Smooth muscle cell (in vitro differentiated cells): Measurements from ENCODE around the gene ADCYAP1. TPM values are rescaled to one million over a fixed set of nuclear protein-coding genes. Genes with fewer than 3 reads are reported as not detected.

Experiments used
- DNase-seq: peaks from one replicate; lab custom pipeline; 2025; ENCODE audit not compliant: unreplicated experiment; lab: John Stamatoyannopoulos, UW
- H2AFZ ChIP-seq: fragments of 200-600 bp; sonication (generic); 2 replicates; pipeline ENCODE4 v1.6.0; 2016; ENCODE audit warnings: antibody characterized with exemption, low read depth, mild to moderate bottlenecking
- H3F3A ChIP-seq: fragments of 200-600 bp; sonication (generic); 2 replicates; pipeline ENCODE4 v1.6.0; 2017; ENCODE audit warnings: antibody characterized with exemption, low read depth
- H3K27ac ChIP-seq: fragments of 200-600 bp; sonication (generic); 2 replicates; pipeline ENCODE4 v1.5.1; 2016; ENCODE audit warnings: low read depth, mild to moderate bottlenecking
- H3K27me3 ChIP-seq: fragments of 200-600 bp; sonication (generic); 2 replicates; pipeline ENCODE4 v1.6.1; 2016; ENCODE audit warnings: low read depth, mild to moderate bottlenecking
- H3K36me3 ChIP-seq: fragments of 200-600 bp; sonication (generic); 2 replicates; pipeline ENCODE4 v1.5.1; 2016; ENCODE audit warnings: low read depth
- H3K4me1 ChIP-seq: fragments of 200-600 bp; sonication (generic); 2 replicates; pipeline ENCODE4 v1.5.1; 2016; ENCODE audit warnings: low read depth
- H3K4me2 ChIP-seq: fragments of 200-600 bp; sonication (generic); 2 replicates; pipeline ENCODE4 v1.6.0; 2016; ENCODE audit warnings: mild to moderate bottlenecking
- H3K4me3 ChIP-seq: fragments of 200-600 bp; sonication (generic); 2 replicates; pipeline ENCODE4 v1.5.1; 2016; ENCODE audit warnings: mild to moderate bottlenecking
- H3K79me2 ChIP-seq: fragments of 200-600 bp; sonication (generic); 2 replicates; pipeline ENCODE4 v1.6.0; 2016; ENCODE audit warnings: low read depth, mild to moderate bottlenecking
- H3K9ac ChIP-seq: fragments of 200-600 bp; sonication (generic); 2 replicates; pipeline ENCODE4 v1.6.0; 2016; ENCODE audit warnings: low read depth
- H3K9me3 ChIP-seq: fragments of 200-600 bp; sonication (generic); replicated peaks from 2 replicates; pipeline ENCODE4 v1.5.1; 2016; ENCODE audit warnings: low read depth
- H4K20me1 ChIP-seq: fragments of 200-600 bp; sonication (generic); 2 replicates; pipeline ENCODE4 v1.6.0; 2016; ENCODE audit warnings: low read depth
- CTCF ChIP-seq: fragments of 200-600 bp; sonication (generic); IDR thresholded peaks from 2 replicates; pipeline ENCODE4 v1.5.1; 2017; ENCODE audit warnings: borderline replicate concordance, mild to moderate bottlenecking, antibody characterized with exemption; ENCODE audit not compliant: insufficient read depth, poor library complexity, severe bottlenecking
- WGBS: methylation state at CpG from one replicate; pipeline ENCODE4 v1.1.7; 2016; ENCODE audit warnings: low lambda C conversion rate; 5-methylcytosine and 5-hydroxymethylcytosine counted together
- polyA plus RNA-seq: library from polyadenylated mRNA; unstranded; fragments of >200 nt; fragmentation: Nextera tagmentation; extraction: Ambion mirVana; gene quantifications from 2 replicates; pipeline ENCODE4 v1.2.1, GENCODE V29; 2016
- total RNA-seq: library from RNA; depleted of rRNA; stranded (reverse); fragments of >200 nt; gene quantifications from 2 replicates; pipeline ENCODE4 v1.2.3, GENCODE V29; 2014

ADCYAP1 gene
- total and polyA plus RNA-seq, 2 experiments from 2014 or later, result not detected

- no peak overlapping the region for H2AFZ ChIP-seq
- no peak for TF ChIP-seq CTCF
- no peaks in the 10 kb centered on the region for H4K20me1 ChIP-seq
- H3K27ac ChIP-seq, result no peak overlapping the region
- no peak for DNase-seq
- 73% methylated on average over 5 of the region's 5 CpGs for WGBS
- peaks cover 90% of the 10 kb centered on the region for H3K27me3 ChIP-seq
- no peaks in the 10 kb centered on the region for H3K79me2 ChIP-seq
- no peak overlapping the region for H3K4me2 ChIP-seq
- no peak overlapping the region for H3K4me3 ChIP-seq
- H3K36me3 ChIP-seq, result no peaks in the 10 kb centered on the region
- no peak overlapping the region for H3K9ac ChIP-seq
- H3K9me3 ChIP-seq, result no peaks in the 10 kb centered on the region
- H3F3A ChIP-seq, result no peaks in the 10 kb centered on the region
- peaks cover 30% of the 10 kb centered on the region for H3K4me1 ChIP-seq
Measured at GRCh38 chr18:910247-910646, 5.6 kb downstream of the ADCYAP1 start.

GRCh38 chr18:911025-911424 is 6.4 kb downstream of the ADCYAP1 start:
- H3K9ac ChIP-seq, result no peak overlapping the region
- H3K36me3 ChIP-seq, result no peaks in the 10 kb centered on the region
- peaks cover 30% of the 10 kb centered on the region for H3K4me1 ChIP-seq
- H3K79me2 ChIP-seq, result no peaks in the 10 kb centered on the region
- H2AFZ ChIP-seq, result no peak overlapping the region
- H3K27me3 ChIP-seq, result peaks cover 86% of the 10 kb centered on the region
- H3K27ac ChIP-seq, result no peak overlapping the region
- DNase-seq, result no peak
- 13% methylated on average over 2 of the region's 2 CpGs for WGBS
- no peak overlapping the region for H3K4me2 ChIP-seq
- TF ChIP-seq CTCF, result no peak
- H3F3A ChIP-seq, result no peaks in the 10 kb centered on the region
- H4K20me1 ChIP-seq, result no peaks in the 10 kb centered on the region
- no peaks in the 10 kb centered on the region for H3K9me3 ChIP-seq
- H3K4me3 ChIP-seq, result no peak overlapping the region

GRCh38 chr18:911486-911885 is 6.8 kb downstream of the ADCYAP1 start:
- TF ChIP-seq CTCF, result no peak
- H2AFZ ChIP-seq, result no peak overlapping the region
- H3F3A ChIP-seq, result no peaks in the 10 kb centered on the region
- H3K9me3 ChIP-seq, result no peaks in the 10 kb centered on the region
- H3K27ac ChIP-seq, result no peak overlapping the region
- no peak overlapping the region for H3K4me2 ChIP-seq
- H3K4me3 ChIP-seq, result no peak overlapping the region
- no peak for DNase-seq
- no peaks in the 10 kb centered on the region for H4K20me1 ChIP-seq
- H3K9ac ChIP-seq, result no peak overlapping the region
- no peaks in the 10 kb centered on the region for H3K36me3 ChIP-seq
- 44% methylated on average over 7 of the region's 7 CpGs for WGBS
- peaks cover 86% of the 10 kb centered on the region for H3K27me3 ChIP-seq
- H3K4me1 ChIP-seq, result peaks cover 26% of the 10 kb centered on the region
- H3K79me2 ChIP-seq, result no peaks in the 10 kb centered on the region

GRCh38 chr18:916562-916961 is 11.9 kb downstream of the ADCYAP1 start:
- H2AFZ ChIP-seq, result no peak overlapping the region
- peaks cover 54% of the 10 kb centered on the region for H3K27me3 ChIP-seq
- H3K79me2 ChIP-seq, result no peaks in the 10 kb centered on the region
- no peaks in the 10 kb centered on the region for H3K36me3 ChIP-seq
- no peak overlapping the region for H3K4me3 ChIP-seq
- no peaks in the 10 kb centered on the region for H3K9me3 ChIP-seq
- 71% methylated on average over 1 of the region's 1 CpG for WGBS
- H3K27ac ChIP-seq, result no peak overlapping the region
- no peak overlapping the region for H3K4me2 ChIP-seq
- TF ChIP-seq CTCF, result no peak
- no peak for DNase-seq
- H3K4me1 ChIP-seq, result no peaks in the 10 kb centered on the region
- no peak overlapping the region for H3K9ac ChIP-seq
- no peaks in the 10 kb centered on the region for H4K20me1 ChIP-seq
- H3F3A ChIP-seq, result no peaks in the 10 kb centered on the region
